HepG2 (cell line): ENCODE measurements around the gene NFS1. TPM values are rescaled to one million over a fixed set of nuclear protein-coding genes. Genes with fewer than 3 reads are reported as not detected.

ENCODE experiments used
- ARNTL ChIP-seq: sonication (generic); formaldehyde crosslinking; IDR thresholded peaks from 2 replicates; pipeline ENCODE4 v1.4.0; 2020; ENCODE audit warnings: mild to moderate bottlenecking, missing genetic modification reagents
- DDIT3 ChIP-seq: sonication (generic); formaldehyde crosslinking; IDR thresholded peaks from 2 replicates; pipeline ENCODE4 v1.4.0; 2020; ENCODE audit warnings: mild to moderate bottlenecking, missing genetic modification reagents
- GTF3A ChIP-seq: sonication (generic); formaldehyde crosslinking; conservative IDR thresholded peaks from 2 replicates; pipeline ENCODE4 v1.4.0; 2020; ENCODE audit warnings: mild to moderate bottlenecking, missing genetic modification reagents
- HBP1 ChIP-seq: IDR thresholded peaks from 2 replicates; pipeline ENCODE4 v1.6.1; 2016; ENCODE audit warnings: low read depth, control low read depth
- HNRNPH1 ChIP-seq: fragments of 200-400 bp; formaldehyde crosslinking; optimal IDR thresholded peaks from 2 replicates; pipeline ENCODE3; 2017; ENCODE audit warnings: mild to moderate bottlenecking, low read depth, low read length
- JUNB ChIP-seq: sonication (generic); formaldehyde crosslinking; IDR thresholded peaks from 2 replicates; pipeline ENCODE4 v1.8.0; 2022; ENCODE audit warnings: missing genetic modification reagents, mild to moderate bottlenecking, borderline replicate concordance
- KDM2A ChIP-seq: sonication (generic); formaldehyde crosslinking; IDR thresholded peaks from 2 replicates; pipeline ENCODE4 v1.4.0; 2020; ENCODE audit warnings: low read depth, missing genetic modification reagents, borderline replicate concordance
- KDM3A ChIP-seq: IDR thresholded peaks from 2 replicates; pipeline ENCODE4 v1.6.1; 2018; ENCODE audit warnings: low read depth, missing compliant biosample characterization
- MED13 ChIP-seq: sonication (generic); formaldehyde crosslinking; IDR thresholded peaks from 2 replicates; pipeline ENCODE4 v1.5.0; 2020; ENCODE audit warnings: missing genetic modification reagents
- NFRKB ChIP-seq: fragments of 450-650 bp; IDR thresholded peaks from 2 replicates; pipeline ENCODE4 v1.6.1; 2017
- PATZ1 ChIP-seq: sonication (generic); formaldehyde crosslinking; IDR thresholded peaks from 2 replicates; pipeline ENCODE4 v1.4.0; 2020; ENCODE audit warnings: missing genetic modification reagents
- PRDM15 ChIP-seq: sonication (generic); formaldehyde crosslinking; IDR thresholded peaks from 2 replicates; pipeline ENCODE4 v1.4.0; 2020; ENCODE audit warnings: missing genetic modification reagents
- PRMT3 ChIP-seq: sonication (generic); formaldehyde crosslinking; IDR thresholded peaks from 2 replicates; pipeline ENCODE4 v1.8.1; 2022; ENCODE audit warnings: low read depth, mild to moderate bottlenecking, moderate library complexity, missing genetic modification reagents, borderline replicate concordance
- RBAK ChIP-seq: sonication (generic); formaldehyde crosslinking; IDR thresholded peaks from 2 replicates; pipeline ENCODE4 v1.5.1; 2020; ENCODE audit warnings: mild to moderate bottlenecking, missing genetic modification reagents
- RFX3 ChIP-seq: IDR thresholded peaks from 2 replicates; pipeline ENCODE4 v1.6.1; 2016; ENCODE audit warnings: missing biosample characterization, missing genetic modification reagents
- SRSF1 ChIP-seq: fragments of 200-400 bp; formaldehyde crosslinking; optimal IDR thresholded peaks from 2 replicates; pipeline ENCODE3; 2017; ENCODE audit warnings: mild to moderate bottlenecking, low read depth, low read length, moderate library complexity
- TGIF2 ChIP-seq: IDR thresholded peaks from 2 replicates; pipeline ENCODE4 v1.6.1; 2016; ENCODE audit warnings: control low read depth, missing compliant biosample characterization
- ZFP37 ChIP-seq: sonication (generic); formaldehyde crosslinking; IDR thresholded peaks from 2 replicates; pipeline ENCODE4 v1.4.0; 2020; ENCODE audit warnings: missing genetic modification reagents, borderline replicate concordance
- ZFP62 ChIP-seq: sonication (generic); formaldehyde crosslinking; IDR thresholded peaks from 2 replicates; pipeline ENCODE4 v1.4.0; 2020; ENCODE audit warnings: missing genetic modification reagents
- ZNF205 ChIP-seq: IDR thresholded peaks from 2 replicates; pipeline ENCODE4 v1.6.1; 2018; ENCODE audit warnings: missing biosample characterization, missing genetic modification reagents
- ZNF383 ChIP-seq: sonication (generic); formaldehyde crosslinking; IDR thresholded peaks from 2 replicates; pipeline ENCODE4 v1.4.0; 2020; ENCODE audit warnings: missing genetic modification reagents, mild to moderate bottlenecking, borderline replicate concordance
- ZNF589 ChIP-seq: sonication (generic); formaldehyde crosslinking; conservative IDR thresholded peaks from 2 replicates; pipeline ENCODE4 v1.8.0; 2022; ENCODE audit warnings: mild to moderate bottlenecking, moderate library complexity, missing genetic modification reagents
- ZNF737 ChIP-seq: sonication (generic); formaldehyde crosslinking; IDR thresholded peaks from 2 replicates; pipeline ENCODE4 v1.5.0; 2020; ENCODE audit warnings: missing genetic modification reagents, mild to moderate bottlenecking, borderline replicate concordance
- ZSCAN29 ChIP-seq: sonication (generic); formaldehyde crosslinking; conservative IDR thresholded peaks from 2 replicates; pipeline ENCODE4 v1.4.0; 2020; ENCODE audit warnings: mild to moderate bottlenecking, missing genetic modification reagents
- ZSCAN9 ChIP-seq: IDR thresholded peaks from 2 replicates; pipeline ENCODE4 v1.6.1; 2016; ENCODE audit warnings: borderline replicate concordance
- polyA plus RNA-seq, 8 experiments: library from polyadenylated mRNA; depleted of rRNA in 3 of 8; stranded (reverse) in 7 of 8; unstranded in 1 of 8; fragments of >200 nt; fragmentation: Illumina TruSeq in 4 of 8; extraction: Trizol in 4 of 8; gene quantifications; 2 replicates each; pipeline versions ENCODE4 v1.2.1 to v1.2.3, GENCODE V29; 2011 to 2016; ENCODE audit warnings: low read depth in 4 of 8, missing spikeins in 1 of 8, mixed read lengths in 1 of 8; ENCODE audit not compliant: insufficient read depth in 1 of 8
- total RNA-seq, 5 experiments: library from RNA; depleted of rRNA; stranded (reverse); fragments of >200 nt; fragmentation: Illumina TruSeq; extraction: Trizol; gene quantifications; 2 replicates each; pipeline ENCODE4 v1.2.3, GENCODE V29; 2016; ENCODE audit warnings: low read depth in 1 of 5

NFS1 gene
- total and polyA plus RNA-seq, 2 of the 13 experiments (the other 11 are each of a cell fraction or from before 2014, with no cell fraction given): 65.9 to 88.1 TPM

GRCh38 chr20:35695245-35695749, 3.9 kb downstream of the NFS1 start (continued):
- TF ChIP-seq PRMT3 (CRISPR knock-in tag) (no peak), MED13 (CRISPR knock-in tag) (no peak), PATZ1 (CRISPR knock-in tag) (no peak), ARNTL (CRISPR knock-in tag) (no peak), ZNF205 (CRISPR knock-in tag) (peak; percentile 31; the same call in 1 of the 2 replicates), DDIT3 (CRISPR knock-in tag) (no peak), TGIF2 (CRISPR knock-in tag) (0 out of 2 replicates have a peak, but pooled peaks have one; percentile 28), RBAK (CRISPR knock-in tag) (no peak), SRSF1 (no peak), NFRKB (no peak), ZSCAN9 (CRISPR knock-in tag) (no peak), ZNF589 (CRISPR knock-in tag) (no peak), ZFP62 (no peak), GTF3A (CRISPR knock-in tag) (no peak), ZSCAN29 (CRISPR knock-in tag) (no peak), HNRNPH1 (no peak), RFX3 (CRISPR knock-in tag) (no peak; the same call in 1 of the 2 replicates), JUNB (CRISPR knock-in tag) (no peak), ZNF737 (CRISPR knock-in tag) (no peak), KDM2A (CRISPR knock-in tag) (0 out of 2 replicates have a peak, but pooled peaks have one; percentile 26), KDM3A (CRISPR knock-in tag) (no peak), ZNF383 (CRISPR knock-in tag) (no peak), PRDM15 (no peak), HBP1 (CRISPR knock-in tag) (0 out of 2 replicates have a peak, but pooled peaks have one; percentile 51), ZFP37 (CRISPR knock-in tag) (no peak)
